Smooth muscle cell (in vitro differentiated cells): Measurements from ENCODE around the gene FGR. TPM values are rescaled to one million over a fixed set of nuclear protein-coding genes. Genes with fewer than 3 reads are reported as not detected.

Experiments
- DNase-seq: peaks from one replicate; lab custom pipeline; 2025; ENCODE audit not compliant: unreplicated experiment; lab: John Stamatoyannopoulos, UW
- H2AFZ ChIP-seq: fragments of 200-600 bp; sonication (generic); 2 replicates; pipeline ENCODE4 v1.6.0; 2016; ENCODE audit warnings: antibody characterized with exemption, low read depth, mild to moderate bottlenecking
- H3F3A ChIP-seq: fragments of 200-600 bp; sonication (generic); 2 replicates; pipeline ENCODE4 v1.6.0; 2017; ENCODE audit warnings: antibody characterized with exemption, low read depth
- H3K27ac ChIP-seq: fragments of 200-600 bp; sonication (generic); 2 replicates; pipeline ENCODE4 v1.5.1; 2016; ENCODE audit warnings: low read depth, mild to moderate bottlenecking
- H3K27me3 ChIP-seq: fragments of 200-600 bp; sonication (generic); 2 replicates; pipeline ENCODE4 v1.6.1; 2016; ENCODE audit warnings: low read depth, mild to moderate bottlenecking
- H3K36me3 ChIP-seq: fragments of 200-600 bp; sonication (generic); 2 replicates; pipeline ENCODE4 v1.5.1; 2016; ENCODE audit warnings: low read depth
- H3K4me1 ChIP-seq: fragments of 200-600 bp; sonication (generic); 2 replicates; pipeline ENCODE4 v1.5.1; 2016; ENCODE audit warnings: low read depth
- H3K4me2 ChIP-seq: fragments of 200-600 bp; sonication (generic); 2 replicates; pipeline ENCODE4 v1.6.0; 2016; ENCODE audit warnings: mild to moderate bottlenecking
- H3K4me3 ChIP-seq: fragments of 200-600 bp; sonication (generic); 2 replicates; pipeline ENCODE4 v1.5.1; 2016; ENCODE audit warnings: mild to moderate bottlenecking
- H3K79me2 ChIP-seq: fragments of 200-600 bp; sonication (generic); 2 replicates; pipeline ENCODE4 v1.6.0; 2016; ENCODE audit warnings: low read depth, mild to moderate bottlenecking
- H3K9ac ChIP-seq: fragments of 200-600 bp; sonication (generic); 2 replicates; pipeline ENCODE4 v1.6.0; 2016; ENCODE audit warnings: low read depth
- H3K9me3 ChIP-seq: fragments of 200-600 bp; sonication (generic); replicated peaks from 2 replicates; pipeline ENCODE4 v1.5.1; 2016; ENCODE audit warnings: low read depth
- H4K20me1 ChIP-seq: fragments of 200-600 bp; sonication (generic); 2 replicates; pipeline ENCODE4 v1.6.0; 2016; ENCODE audit warnings: low read depth
- CTCF ChIP-seq: fragments of 200-600 bp; sonication (generic); IDR thresholded peaks from 2 replicates; pipeline ENCODE4 v1.5.1; 2017; ENCODE audit warnings: borderline replicate concordance, mild to moderate bottlenecking, antibody characterized with exemption; ENCODE audit not compliant: insufficient read depth, poor library complexity, severe bottlenecking
- WGBS: methylation state at CpG from one replicate; pipeline ENCODE4 v1.1.7; 2016; ENCODE audit warnings: low lambda C conversion rate; 5-methylcytosine and 5-hydroxymethylcytosine counted together
- polyA plus RNA-seq: library from polyadenylated mRNA; unstranded; fragments of >200 nt; fragmentation: Nextera tagmentation; extraction: Ambion mirVana; gene quantifications from 2 replicates; pipeline ENCODE4 v1.2.1, GENCODE V29; 2016
- total RNA-seq: library from RNA; depleted of rRNA; stranded (reverse); fragments of >200 nt; gene quantifications from 2 replicates; pipeline ENCODE4 v1.2.3, GENCODE V29; 2014

FGR gene
- total and polyA plus RNA-seq, 2 experiments from 2014 or later, result 0.10 to 1.3 TPM

DNA sequence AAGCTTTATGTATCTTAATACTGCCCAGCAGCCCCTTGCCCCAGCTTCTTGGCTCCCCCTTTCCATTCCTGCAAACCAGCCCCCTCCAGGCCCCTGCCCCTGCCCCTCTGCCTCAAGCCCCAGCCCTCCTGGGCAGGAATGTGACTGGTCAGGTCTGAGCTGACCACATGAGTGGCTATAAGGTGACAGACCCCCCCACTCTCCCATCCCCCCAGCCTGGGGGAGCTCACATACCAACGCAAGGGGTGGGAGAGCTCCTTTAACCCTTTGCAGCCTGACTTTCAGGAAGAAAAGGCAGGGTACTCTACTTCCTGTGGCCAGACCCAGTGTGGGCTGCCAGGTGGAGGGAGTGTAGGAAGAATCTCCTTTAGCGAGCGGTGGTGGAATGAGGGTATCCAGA is 64.2 kb downstream of the FGR start:
- no peak for DNase-seq
- TF ChIP-seq CTCF, result no peak
- H3K4me2 ChIP-seq, result peak overlapping the region; percentile 7

GRCh38 chr1:27570356-27570755 is 64.6 kb downstream of the FGR start:
- H3K4me1 ChIP-seq, result peaks cover 95% of the 10 kb centered on the region

More for the DNA sequence above, 64.2 kb downstream of the FGR start:
- no peak overlapping the region for H2AFZ ChIP-seq
- H3F3A ChIP-seq, result peaks cover 37% of the 10 kb centered on the region
- H3K27ac ChIP-seq, result peak overlapping the region; percentile 56
- no peaks in the 10 kb centered on the region for H3K36me3 ChIP-seq
- H4K20me1 ChIP-seq, result peaks cover 100% of the 10 kb centered on the region
- peaks cover 91% of the 10 kb centered on the region for H3K4me1 ChIP-seq
- H3K9me3 ChIP-seq, result no peaks in the 10 kb centered on the region
- peaks cover 69% of the 10 kb centered on the region for H3K79me2 ChIP-seq
- H3K4me3 ChIP-seq, result no peak overlapping the region
- 37% methylated on average over 3 of the region's 3 CpGs for WGBS
- no peaks in the 10 kb centered on the region for H3K27me3 ChIP-seq
- no peak overlapping the region for H3K9ac ChIP-seq

DNA sequence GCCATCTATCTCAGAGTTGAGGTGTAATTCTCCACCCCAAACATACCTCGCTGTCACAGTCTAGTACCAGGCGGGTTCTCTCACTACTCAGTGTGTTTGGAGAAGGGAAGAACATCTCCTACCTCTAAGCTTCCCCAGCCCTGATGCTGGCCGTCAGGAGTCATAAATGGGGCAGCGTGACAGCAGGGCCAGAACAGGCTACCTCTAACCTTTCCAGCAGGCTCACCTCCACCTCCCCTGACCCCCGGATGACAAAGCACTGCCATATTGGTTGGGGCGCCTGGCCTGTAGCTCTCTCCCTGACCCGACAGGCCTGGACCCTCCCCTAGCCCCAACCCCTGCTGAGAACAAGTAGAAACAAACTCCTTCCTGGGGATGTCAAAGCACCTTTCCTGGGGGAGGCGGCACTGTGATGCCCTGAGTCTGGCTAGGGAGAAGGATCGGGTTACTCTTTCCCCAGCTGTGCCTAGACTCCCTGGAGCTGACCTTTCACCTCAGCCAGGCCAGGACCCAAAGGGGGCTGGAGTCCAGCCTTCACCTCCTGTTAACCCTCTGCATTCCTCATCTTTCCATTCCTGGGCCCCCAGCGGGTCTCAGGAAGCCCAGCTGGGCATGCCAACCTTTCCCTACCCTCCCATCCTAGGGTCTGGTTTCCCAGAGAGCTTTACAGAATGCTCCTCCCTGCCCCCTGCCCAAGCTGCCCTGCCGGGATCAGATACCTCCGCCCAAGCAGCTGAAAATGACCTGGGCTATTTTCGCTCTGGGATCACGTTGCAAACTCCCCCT is 65.3 kb downstream of the FGR start:
- H3K4me3 ChIP-seq, result no peak overlapping the region
- TF ChIP-seq CTCF, result no peak
- H3K27ac ChIP-seq, result peak overlapping the region; percentile 56
- no peaks in the 10 kb centered on the region for H3K27me3 ChIP-seq
- peaks cover 74% of the 10 kb centered on the region for H3K79me2 ChIP-seq
- DNase-seq, result no peak
- H2AFZ ChIP-seq, result no peak overlapping the region
- no peak overlapping the region for H3K4me2 ChIP-seq
- no peaks in the 10 kb centered on the region for H3K9me3 ChIP-seq
- H3K36me3 ChIP-seq, result no peaks in the 10 kb centered on the region
- H3K9ac ChIP-seq, result no peak overlapping the region
- 61% methylated on average over 14 of the region's 14 CpGs for WGBS
- peaks cover 36% of the 10 kb centered on the region for H3F3A ChIP-seq
- peaks cover 100% of the 10 kb centered on the region for H4K20me1 ChIP-seq
- peaks cover 95% of the 10 kb centered on the region for H3K4me1 ChIP-seq

More at GRCh38 chr1:27570356-27570755, 64.6 kb downstream of the FGR start:
- Histone ChIP-seq H3F3A (peaks cover 37% of the 10 kb centered on the region), H3K4me3 (no peak overlapping the region), H3K9me3 (no peaks in the 10 kb centered on the region), H3K9ac (no peak overlapping the region), H2AFZ (no peak overlapping the region), H4K20me1 (peaks cover 100% of the 10 kb centered on the region), H3K27ac (peak overlapping the region; percentile 56), H3K4me2 (no peak overlapping the region), H3K79me2 (peaks cover 74% of the 10 kb centered on the region), H3K36me3 (no peaks in the 10 kb centered on the region), H3K27me3 (no peaks in the 10 kb centered on the region)
- no peak for TF ChIP-seq CTCF
- DNase-seq, result no peak
- WGBS, result 68% methylated on average over 2 of the region's 2 CpGs

DNA sequence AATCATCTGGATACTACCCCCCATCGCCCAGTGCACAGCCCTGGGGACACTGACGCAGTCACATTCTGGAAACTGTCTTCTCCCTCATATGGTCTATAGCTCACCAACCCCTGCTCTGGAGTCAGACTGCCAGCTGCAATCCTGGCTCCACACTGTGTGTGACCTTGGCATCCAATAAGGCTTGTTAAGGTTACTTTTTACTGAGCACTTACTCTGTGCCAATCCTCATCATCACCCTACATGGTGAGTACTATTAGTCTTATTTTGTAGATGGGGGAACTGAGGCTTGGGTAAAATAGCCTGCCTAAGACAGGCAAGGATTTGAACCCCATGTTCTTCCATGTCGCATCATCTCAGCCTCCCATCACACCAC is 65.9 kb downstream of the FGR start:
- Histone ChIP-seq H3K4me2 (peak overlapping the region; percentile 83), H3K9ac (no peak overlapping the region), H3K36me3 (no peaks in the 10 kb centered on the region), H3K9me3 (no peaks in the 10 kb centered on the region), H3K27ac (peak overlapping the region; percentile 56), H3K27me3 (no peaks in the 10 kb centered on the region), H2AFZ (no peak overlapping the region), H4K20me1 (peaks cover 100% of the 10 kb centered on the region), H3F3A (peaks cover 30% of the 10 kb centered on the region), H3K4me3 (peak overlapping the region; percentile 42), H3K4me1 (peaks cover 95% of the 10 kb centered on the region), H3K79me2 (peaks cover 74% of the 10 kb centered on the region)
- DNase-seq, result no peak
- no peak for TF ChIP-seq CTCF
- 83% methylated on average over 3 of the region's 3 CpGs for WGBS
